H1 (cell line): ENCODE data around the gene INAVA. TPM values are rescaled to one million over a fixed set of nuclear protein-coding genes. Genes with fewer than 3 reads are reported as not detected.

Source experiments
- CTCF ChIA-PET: fragments of 300-600 bp; sonication (Branson Sonifier 250); formaldehyde crosslinking; loops from one replicate; lab custom pipeline; 2021; ENCODE audit not compliant: partially characterized antibody; lab: Charles Lee
- POLR2A ChIA-PET: fragments of 300-600 bp; sonication (Branson Sonifier 250); formaldehyde crosslinking; loops from one replicate; lab custom pipeline; 2021; ENCODE audit warnings: inconsistent platforms; ENCODE audit not compliant: partially characterized antibody; lab: Charles Lee
- DNase-seq, 2 experiments: peaks; one replicate each; pipeline versions ENCODE4 v3.0.0 to v3.0.0-alpha.2; 2010 to 2022; ENCODE audit warnings: low spot score in 2 of 2, low read depth in 1 of 2, mixed read lengths in 1 of 2
- FAIRE-seq: peaks from 2 replicates; lab custom pipeline; 2011; peaks lifted over from hg19 to GRCh38; lab: Jason Lieb, UNC
- H2AFZ ChIP-seq: 2 replicates; pipeline ENCODE4 v1.8.1; 2012; ENCODE audit warnings: low read length, inconsistent platforms
- H2AK5ac ChIP-seq: 2 replicates; pipeline ENCODE4 v1.6.1; 2013; ENCODE audit warnings: low read depth, low read length
- H2BK120ac ChIP-seq: replicated peaks from 2 replicates; pipeline ENCODE3; 2013; ENCODE audit warnings: low read depth, low read length, inconsistent platforms
- H2BK12ac ChIP-seq: 2 replicates; pipeline ENCODE4 v1.6.1; 2013; ENCODE audit warnings: low read depth, low read length
- H2BK15ac ChIP-seq: 2 replicates; pipeline ENCODE4 v1.6.1; 2013; ENCODE audit warnings: low read length
- H2BK20ac ChIP-seq: 2 replicates; pipeline ENCODE4 v1.6.1; 2013; ENCODE audit warnings: low read length
- H2BK5ac ChIP-seq: 2 replicates; pipeline ENCODE4 v1.6.1; 2013; ENCODE audit warnings: low read depth, low read length
- H3K14ac ChIP-seq: 2 replicates; pipeline ENCODE4 v1.6.1; 2013; ENCODE audit warnings: inconsistent platforms; ENCODE audit not compliant: insufficient read length
- H3K18ac ChIP-seq: 2 replicates; pipeline ENCODE4 v1.6.1; 2013; ENCODE audit warnings: low read length; ENCODE audit errors: extremely low read depth
- H3K23ac ChIP-seq: 2 replicates; pipeline ENCODE4 v1.6.1; 2013; ENCODE audit warnings: inconsistent platforms; ENCODE audit not compliant: insufficient read length
- H3K23me2 ChIP-seq: 2 replicates; pipeline ENCODE4 v1.6.1; 2013; ENCODE audit warnings: low read depth, low read length
- H3K27ac ChIP-seq: 2 replicates; pipeline ENCODE4 v1.6.1; 2011; ENCODE audit warnings: low read depth, low read length, inconsistent platforms
- H3K27me3 ChIP-seq, 4 experiments: replicated peaks in 1 of 4; 1 replicate in 1 of 4; 2 replicates in 3 of 4; pipeline versions ENCODE4 v1.6.1 to v1.8.1; 2011 to 2013; ENCODE audit warnings: low read length in 3 of 4, mild to moderate bottlenecking in 3 of 4, inconsistent platforms in 2 of 4, mixed read lengths in 2 of 4, moderate library complexity in 1 of 4; ENCODE audit not compliant: control insufficient read depth in 3 of 4, insufficient read depth in 3 of 4; ENCODE audit errors: extremely low read depth in 1 of 4
- H3K36me3 ChIP-seq, 4 experiments: 2 replicates each; pipeline versions ENCODE4 v1.6.1 to v1.8.1; 2011 to 2013; ENCODE audit warnings: mild to moderate bottlenecking in 4 of 4, low read length in 3 of 4, moderate library complexity in 2 of 4, control low read depth in 1 of 4, inconsistent platforms in 1 of 4; ENCODE audit not compliant: insufficient read depth in 4 of 4, control insufficient read depth in 2 of 4
- H3K4ac ChIP-seq: replicated peaks from 2 replicates; pipeline ENCODE3; 2013; ENCODE audit warnings: low read length, low read depth, mixed read lengths, inconsistent platforms; ENCODE audit not compliant: insufficient read length
- H3K4me1 ChIP-seq, 4 experiments: replicated peaks in 1 of 4; 1 replicate in 1 of 4; 2 replicates in 3 of 4; pipeline versions ENCODE4 v1.6.1 to v1.8.1; 2011 to 2013; ENCODE audit warnings: low read length in 3 of 4, inconsistent platforms in 2 of 4, mixed read lengths in 1 of 4; ENCODE audit not compliant: insufficient read depth in 4 of 4, control insufficient read depth in 3 of 4
- H3K4me2 ChIP-seq, 2 experiments: 2 replicates each; pipeline versions ENCODE4 v1.6.1 to v1.8.1; 2011 to 2013; ENCODE audit warnings: low read depth in 2 of 2, low read length in 2 of 2, control low read depth in 1 of 2, inconsistent platforms in 1 of 2, mild to moderate bottlenecking in 1 of 2; ENCODE audit not compliant: insufficient read depth in 1 of 2
- H3K4me3 ChIP-seq, 4 experiments: fragments of 200-600, 300-600 bp in 1 of 4; sonication (generic), shearing (Covaris generic), sonication (Bioruptor Twin) in 1 of 4; 2 replicates each; pipeline versions ENCODE4 v1.5.1 to v1.8.1; 2011 to 2016; ENCODE audit warnings: low read length in 4 of 4, low read depth in 3 of 4, control low read depth in 2 of 4, inconsistent platforms in 2 of 4, mild to moderate bottlenecking in 2 of 4, mixed read lengths in 1 of 4, moderate library complexity in 1 of 4; ENCODE audit not compliant: insufficient read depth in 2 of 4; ENCODE audit errors: extremely low read depth in 1 of 4
- H3K56ac ChIP-seq: replicated peaks from 2 replicates; pipeline ENCODE3; 2013; ENCODE audit warnings: low read depth, mild to moderate bottlenecking, mixed read lengths, low read length, inconsistent platforms; ENCODE audit not compliant: insufficient read length
- H3K79me1 ChIP-seq: 2 replicates; pipeline ENCODE4 v1.6.1; 2013; ENCODE audit warnings: low read depth, low read length, control low read depth
- H3K79me2 ChIP-seq, 2 experiments: 2 replicates each; pipeline versions ENCODE4 v1.6.1 to v1.8.1; 2012 to 2013; ENCODE audit warnings: low read length in 2 of 2, mild to moderate bottlenecking in 2 of 2, inconsistent platforms in 1 of 2; ENCODE audit not compliant: insufficient read depth in 2 of 2, control insufficient read depth in 1 of 2
- H3K9ac ChIP-seq, 4 experiments: replicated peaks in 1 of 4; 1 replicate in 1 of 4; 2 replicates in 3 of 4; pipeline versions ENCODE4 v1.6.1 to v1.8.1; 2011 to 2013; ENCODE audit warnings: low read depth in 3 of 4, low read length in 3 of 4, control low read depth in 2 of 4, mild to moderate bottlenecking in 2 of 4, moderate library complexity in 2 of 4, inconsistent platforms in 1 of 4; ENCODE audit errors: extremely low read depth in 1 of 4
- H3K9me3 ChIP-seq, 2 experiments: 2 replicates each; pipeline versions ENCODE4 v1.6.1 to v1.8.1; 2012 to 2013; ENCODE audit warnings: mild to moderate bottlenecking in 2 of 2, moderate library complexity in 2 of 2, control low read depth in 1 of 2, inconsistent platforms in 1 of 2, low read depth in 1 of 2, low read length in 1 of 2, mixed read lengths in 1 of 2; ENCODE audit not compliant: insufficient read depth in 2 of 2
- H4K20me1 ChIP-seq, 2 experiments: replicated peaks in 1 of 2; 2 replicates each; pipeline versions ENCODE3 to v1.8.1; 2011 to 2013; ENCODE audit warnings: inconsistent platforms in 2 of 2, low read length in 2 of 2, mild to moderate bottlenecking in 1 of 2; ENCODE audit not compliant: insufficient read depth in 2 of 2, control insufficient read depth in 1 of 2
- H4K5ac ChIP-seq: 2 replicates; pipeline ENCODE4 v1.6.1; 2013; ENCODE audit warnings: low read length, low read depth, mixed read lengths, inconsistent platforms; ENCODE audit not compliant: insufficient read length
- H4K8ac ChIP-seq: 2 replicates; pipeline ENCODE4 v1.8.0; 2013; ENCODE audit warnings: mild to moderate bottlenecking, moderate library complexity, low read length, inconsistent platforms; ENCODE audit not compliant: insufficient read depth; ENCODE audit errors: extremely low read depth
- H4K91ac ChIP-seq: replicated peaks from 2 replicates; pipeline ENCODE3; 2013; ENCODE audit warnings: low read length, mixed read lengths, inconsistent platforms; ENCODE audit not compliant: insufficient read length
- FOSL1 ChIP-seq: IDR thresholded peaks from 2 replicates; pipeline ENCODE4 v1.6.1; 2011; ENCODE audit warnings: mild to moderate bottlenecking, low read depth, low read length, moderate library complexity; ENCODE audit not compliant: insufficient read depth
- GTF2F1 ChIP-seq: IDR thresholded peaks from 2 replicates; pipeline ENCODE4 v1.6.1; 2012; ENCODE audit warnings: low read depth, low read length, improper control_type of control experiment, borderline replicate concordance
- JUN ChIP-seq: IDR thresholded peaks from 2 replicates; pipeline ENCODE4 v1.6.1; 2011; ENCODE audit warnings: low read depth, mild to moderate bottlenecking, improper control_type of control experiment, low read length
- POLR2A ChIP-seq, 2 experiments: IDR thresholded peaks; 1 replicate in 1 of 2; 2 replicates in 1 of 2; pipeline ENCODE4 v1.6.1; 2011; ENCODE audit warnings: low read depth in 2 of 2, low read length in 2 of 2, mild to moderate bottlenecking in 2 of 2; ENCODE audit errors: control extremely low read depth in 1 of 2
- TEAD4 ChIP-seq: IDR thresholded peaks from 2 replicates; pipeline ENCODE4 v1.6.1; 2012; ENCODE audit warnings: low read depth, low read length, inconsistent platforms, mixed read lengths
- WGBS, 2 experiments: shearing (Covaris generic) in 1 of 2; methylation state at CpG; one replicate each; pipeline versions ENCODE4 v1.1.6 to v1.1.7; 2013 to 2015; ENCODE audit warnings: low lambda C conversion rate in 2 of 2, mixed read lengths in 2 of 2, inconsistent platforms in 1 of 2, low coverage in 1 of 2, missing lambda C conversion rate in 1 of 2; ENCODE audit not compliant: insufficient replicate concordance in 2 of 2, insufficient coverage in 1 of 2, insufficient read length in 1 of 2; ENCODE audit errors: extremely low coverage in 1 of 2, missing lambda C conversion rate in 1 of 2; 5-methylcytosine and 5-hydroxymethylcytosine counted together
- polyA plus RNA-seq, 7 experiments: library from polyadenylated mRNA; depleted of rRNA in 3 of 7; stranded (reverse) in 5 of 7; unstranded in 2 of 7; fragments of >200 nt in 5 of 7; fragments of 200-250 nt in 2 of 7; gene quantifications; 1 replicate in 5 of 7; 2 replicates in 1 of 7; 4 replicates in 1 of 7; pipeline versions ENCODE4 v1.2.1 to v1.2.3, GENCODE V29; 2011 to 2013; ENCODE audit warnings: missing spikeins in 2 of 7, mixed read lengths in 2 of 7
- total RNA-seq: library from RNA; stranded (reverse); fragmentation: NEBNext Ultra II Directional; extraction: Animal tissue kit (Norgen Biotek cat#: 25700); gene quantifications from 2 replicates; pipeline ENCODE4 v1.2.1, GENCODE V29; 2021

The INAVA gene
- total and polyA plus RNA-seq, 2 of the 8 experiments (the other 6 are each of a cell fraction or from before 2014, with no cell fraction given), result 46.8 to 49.3 TPM

- Histone ChIP-seq H2AK5ac (no peak overlapping the region), H3K4me2 (no peak overlapping the region), H2BK120ac (no peak overlapping the region), H3K79me1 (peaks cover 18% of the 10 kb centered on the region), H2BK15ac (no peak overlapping the region), H3K79me2 (peaks cover 3 to 26% of the 10 kb centered on the region in 2 experiments), H2BK20ac (no peak overlapping the region), H2BK12ac (no peak overlapping the region), H3K23ac (no peak overlapping the region), H2BK5ac (no peak overlapping the region; the same call in 1 of the 2 replicates), H3K4me3 (no peak overlapping the region), H3K56ac (no peak overlapping the region), H3K27me3 (no peaks in the 10 kb centered on the region), H3K9me3 (no peaks in the 10 kb centered on the region), H3K23me2 (no peaks in the 10 kb centered on the region), H3K9ac (no peak overlapping the region), H4K91ac (no peak overlapping the region), H3K14ac (no peak overlapping the region), H3K4ac (no peak overlapping the region), H4K20me1 (peaks cover 9 to 16% of the 10 kb centered on the region in 2 experiments), H3K36me3 (peaks cover 11 to 52% (median 34%) of the 10 kb centered on the region in 4 experiments; a peak in 7 of 8 replicates), H4K8ac (no peak overlapping the region), H3K18ac (no peak overlapping the region), H2AFZ (no peak overlapping the region), H3K27ac (no peak overlapping the region), H4K5ac (no peak overlapping the region), H3K4me1 (peaks cover 0 to 15% (median 10%) of the 10 kb centered on the region in 4 experiments; a peak in 6 of 7 replicates)
- WGBS, 2 experiments, result 92% methylated on average over 15 of the region's 16 CpGs; no CpG with 5 or more reads in 1 of the 2 experiments
- DNase-seq (no peak), FAIRE-seq (no peak)
- ChIA-PET POLR2A (interaction anchor here (0.7 to 15.2 kb wide), 7 partner anchors 7 to 27 kb away, joined by 3 to 208 read pairs (median 5); partner anchors contain the start of gene INAVA), CTCF (interaction anchor here (0.9 to 3.0 kb wide), 7 partner anchors 10 to 72 kb away, joined by 3 to 17 read pairs (median 3); no protein-coding TSS in a partner anchor)
- TF ChIP-seq POLR2A (IDR thresholded peaks at IDR 0.05; ENCODE audit: control extremely low read depth in 1 of 2, low read depth in 2 of 2, low read length in 2 of 2), result peak in 1 of 2 experiments; percentile 35; a peak in 1 of 3 replicates
- no peak for TF ChIP-seq TEAD4
- no peak for TF ChIP-seq JUN
- no peak for TF ChIP-seq FOSL1
- no peak for TF ChIP-seq GTF2F1
Observed at GRCh38 chr1:200899954-200900867, 5.5 kb downstream of the INAVA start.
